ENCODE data around the gene NFIC. TPM values are rescaled to one million over a fixed set of nuclear protein-coding genes. Genes with fewer than 3 reads are reported as not detected.

Gene NFIC
- total RNA-seq, 1 experiment from 2014 or later: 8.0 TPM

DNA sequence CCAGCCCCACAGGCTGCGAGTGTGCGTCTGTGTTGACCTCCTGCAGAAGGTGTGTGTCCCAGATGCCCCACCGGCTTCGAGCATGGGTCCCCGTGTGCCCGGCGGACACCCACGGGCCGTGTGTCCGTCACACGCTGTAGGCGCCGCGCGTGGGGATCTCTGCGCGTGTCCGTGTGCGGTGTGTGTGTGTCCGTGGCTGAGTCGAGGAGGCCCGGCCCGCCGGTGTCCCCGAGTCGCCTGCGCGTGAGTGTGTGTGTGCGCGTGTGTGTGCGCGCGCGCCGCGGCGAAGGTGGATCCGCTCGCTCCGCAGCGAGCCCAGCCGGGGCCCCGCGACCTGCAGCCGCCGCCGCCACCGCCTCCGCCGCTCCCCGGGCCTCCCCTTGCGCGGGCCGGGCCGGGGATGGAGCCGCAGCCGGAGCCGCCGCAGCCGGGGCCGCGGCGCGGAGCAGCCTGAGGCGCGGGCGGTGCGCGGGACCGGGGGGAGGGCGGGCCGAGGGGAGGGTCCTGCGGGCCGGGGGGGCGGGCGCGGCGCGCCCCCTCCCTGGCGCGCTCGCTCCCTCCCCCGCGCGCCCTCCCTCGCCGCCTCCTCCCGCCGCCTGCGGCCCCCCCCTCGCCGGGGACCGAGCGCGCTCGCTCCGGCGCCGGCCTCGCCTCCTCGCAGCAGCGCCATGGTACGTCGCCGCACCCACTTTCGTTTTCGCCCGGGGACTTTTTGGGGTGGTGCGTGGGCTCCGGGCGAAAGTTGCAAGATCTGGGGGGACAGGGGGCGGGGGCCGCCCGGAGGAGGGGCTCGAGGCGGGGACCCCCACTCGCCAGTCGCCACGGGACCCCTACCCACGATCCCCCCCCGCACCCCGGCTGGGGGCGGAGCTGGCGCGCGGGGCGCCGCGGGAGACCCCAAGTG is 7.1 kb upstream of the NFIC start:
- WGBS (ENCODE audit: extremely low coverage, insufficient read length, low lambda C conversion rate): no CpG with 5 or more reads among the region's 129 CpGs
- Histone ChIP-seq H2AFZ (ENCODE audit: low read length) (no peak overlapping the region), H4K5ac (ENCODE audit: insufficient read length, low read depth, low read length) (no peak overlapping the region), H4K20me1 (ENCODE audit: control insufficient read depth, insufficient read depth, insufficient read length) (peaks cover 2% of the 10 kb centered on the region), H2AK5ac (ENCODE audit: insufficient read length, low read length) (no peak overlapping the region), H2BK5ac (ENCODE audit: insufficient read length, low read length) (no peak overlapping the region), H3K27me3 (ENCODE audit: insufficient read depth, low read length) (peaks cover 74% of the 10 kb centered on the region), H3K4ac (ENCODE audit: low read depth, low read length) (no peak overlapping the region), H3K79me1 (ENCODE audit: insufficient read depth, low read depth, low read length, poor library complexity, severe bottlenecking) (no peaks in the 10 kb centered on the region), H3K23me2 (ENCODE audit: insufficient read length, low read depth, low read length, poor library complexity, severe bottlenecking) (no peaks in the 10 kb centered on the region), H3K27ac (ENCODE audit: insufficient read length, low read depth, low read length) (no peak overlapping the region), H3K18ac (ENCODE audit: insufficient read length, low read depth, low read length) (no peak overlapping the region), H2BK12ac (ENCODE audit: insufficient read length, low read depth, low read length) (no peak overlapping the region), H3K9ac (ENCODE audit: extremely low read depth, insufficient read length, low read length) (no peak overlapping the region), H3K9me3 (ENCODE audit: control insufficient read depth, low read depth, low read length) (no peaks in the 10 kb centered on the region), H2BK15ac (ENCODE audit: low read depth, low read length) (no peak overlapping the region), H2BK20ac (ENCODE audit: low read depth, low read length, poor library complexity, severe bottlenecking) (no peak overlapping the region), H3K4me2 (ENCODE audit: insufficient read depth, insufficient read length, low read length) (no peak overlapping the region), H4K8ac (replicated peaks; ENCODE audit: insufficient read length, low read depth, low read length) (no peak overlapping the region), H3K4me1 (ENCODE audit: insufficient read depth, low read length) (no peaks in the 10 kb centered on the region; the same call in 1 of the 2 replicates), H3K14ac (ENCODE audit: insufficient read depth, low read length) (no peak overlapping the region; the same call in 1 of the 2 replicates), H3K23ac (ENCODE audit: insufficient read length, low read depth, low read length) (no peak overlapping the region), H4K91ac (ENCODE audit: insufficient read length, low read depth, low read length) (no peak overlapping the region), H2BK120ac (ENCODE audit: low read depth, low read length, poor library complexity, severe bottlenecking) (no peak overlapping the region), H3T11ph (ENCODE audit: low read length) (no peak overlapping the region), H3K79me2 (ENCODE audit: insufficient read depth, low read length) (no peaks in the 10 kb centered on the region), H3K56ac (ENCODE audit: insufficient read length, low read depth, low read length) (no peak overlapping the region)
- TF ChIP-seq, protein P1, sequence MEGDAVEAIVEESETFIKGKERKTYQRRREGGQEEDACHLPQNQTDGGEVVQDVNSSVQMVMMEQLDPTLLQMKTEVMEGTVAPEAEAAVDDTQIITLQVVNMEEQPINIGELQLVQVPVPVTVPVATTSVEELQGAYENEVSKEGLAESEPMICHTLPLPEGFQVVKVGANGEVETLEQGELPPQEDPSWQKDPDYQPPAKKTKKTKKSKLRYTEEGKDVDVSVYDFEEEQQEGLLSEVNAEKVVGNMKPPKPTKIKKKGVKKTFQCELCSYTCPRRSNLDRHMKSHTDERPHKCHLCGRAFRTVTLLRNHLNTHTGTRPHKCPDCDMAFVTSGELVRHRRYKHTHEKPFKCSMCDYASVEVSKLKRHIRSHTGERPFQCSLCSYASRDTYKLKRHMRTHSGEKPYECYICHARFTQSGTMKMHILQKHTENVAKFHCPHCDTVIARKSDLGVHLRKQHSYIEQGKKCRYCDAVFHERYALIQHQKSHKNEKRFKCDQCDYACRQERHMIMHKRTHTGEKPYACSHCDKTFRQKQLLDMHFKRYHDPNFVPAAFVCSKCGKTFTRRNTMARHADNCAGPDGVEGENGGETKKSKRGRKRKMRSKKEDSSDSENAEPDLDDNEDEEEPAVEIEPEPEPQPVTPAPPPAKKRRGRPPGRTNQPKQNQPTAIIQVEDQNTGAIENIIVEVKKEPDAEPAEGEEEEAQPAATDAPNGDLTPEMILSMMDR (conservative IDR thresholded peaks at IDR 0.05): no peak
- peak overlapping the region; percentile 48 to 71 for H3K4me3 Mint-ChIP-seq
- DNase-seq: no peak
- H3K4me1 Mint-ChIP-seq: peaks cover 3 to 27% of the 10 kb centered on the region in 2 experiments; a peak in 3 of 4 replicates
- H3K36me3 Mint-ChIP-seq (ENCODE audit: insufficient read depth in 1 of 3, low read depth in 3 of 3): peaks cover 0 to 4% (median 0%) of the 10 kb centered on the region in 3 experiments; a peak in 3 of 7 replicates
- H3K9me3 Mint-ChIP-seq: peaks cover 11 to 22% of the 10 kb centered on the region in 2 experiments
- no peak overlapping the region for H3K27ac Mint-ChIP-seq
- H3K27me3 Mint-ChIP-seq (ENCODE audit: low read depth): peaks cover 89% of the 10 kb centered on the region
